ENCODE measurements around the gene LRBA.

LRBA gene

GRCh38 chr4:150586162-150586810 lies 428.8 kb downstream of the LRBA start:
- DNase-seq (ENCODE audit: low spot score), result no peak
- no peak for TF ChIP-seq CTCF (IDR thresholded peaks at IDR 0.05; ENCODE audit: extremely low read depth, insufficient read depth, missing control alignments)
- in situ Hi-C loops (cut with MboI; ENCODE audit: low pct_unique_long_range_greater_than_20kb, low sequenced_read_pairs, unreplicated experiment), result no loop called here

GRCh38 chr4:150585611-150586010 lies 429.5 kb downstream of the LRBA start:
- no peak for DNase-seq (ENCODE audit: low spot score)
- TF ChIP-seq CTCF (IDR thresholded peaks at IDR 0.05; ENCODE audit: extremely low read depth, insufficient read depth, missing control alignments), result no peak
- in situ Hi-C loops (cut with MboI; ENCODE audit: low pct_unique_long_range_greater_than_20kb, low sequenced_read_pairs, unreplicated experiment), result no loop called here

- no peak for TF ChIP-seq CTCF (IDR thresholded peaks at IDR 0.05; ENCODE audit: extremely low read depth, insufficient read depth, missing control alignments)
- in situ Hi-C loops (cut with MboI; ENCODE audit: low pct_unique_long_range_greater_than_20kb, low sequenced_read_pairs, unreplicated experiment), result no loop called here
Measured at GRCh38 chr4:150584111-150584915, 430.8 kb downstream of the LRBA start.

GRCh38 chr4:150583287-150584110 lies 431.6 kb downstream of the LRBA start:
- in situ Hi-C loops (cut with MboI; ENCODE audit: low pct_unique_long_range_greater_than_20kb, low sequenced_read_pairs, unreplicated experiment), result no loop called here
- DNase-seq (ENCODE audit: low spot score), result no peak
- TF ChIP-seq CTCF (IDR thresholded peaks at IDR 0.05; ENCODE audit: extremely low read depth, insufficient read depth, missing control alignments), result no peak

More at GRCh38 chr4:150584111-150584915, 430.8 kb downstream of the LRBA start:
- no peak for DNase-seq (ENCODE audit: low spot score)

- no peak for DNase-seq (ENCODE audit: low spot score)
- TF ChIP-seq CTCF (IDR thresholded peaks at IDR 0.05; ENCODE audit: extremely low read depth, insufficient read depth, missing control alignments), result no peak
- in situ Hi-C loops (cut with MboI; ENCODE audit: low pct_unique_long_range_greater_than_20kb, low sequenced_read_pairs, unreplicated experiment), result no loop called here
Measured at GRCh38 chr4:150582873-150583286, 432.2 kb downstream of the LRBA start.

GRCh38 chr4:150582146-150582872 lies 432.8 kb downstream of the LRBA start, which contains the start of gene MAB21L2:
Gene MAB21L2, plus strand, starts transcription at chr4:150582151. Its CDS starts 879 bp downstream, at chr4:150583030.
- in situ Hi-C loops (cut with MboI; ENCODE audit: low pct_unique_long_range_greater_than_20kb, low sequenced_read_pairs, unreplicated experiment), result no loop called here
- no peak for TF ChIP-seq CTCF (IDR thresholded peaks at IDR 0.05; ENCODE audit: extremely low read depth, insufficient read depth, missing control alignments)
- DNase-seq (ENCODE audit: low spot score), result no peak

All from GM13977 (cell line).